Eye (tissue), 1 donor: Measurements from ENCODE around the gene ROR1.

Experiments
- DNase-seq: peaks from one replicate; pipeline ENCODE4 v3.0.0-alpha.2; 2015

ROR1 gene

DNA sequence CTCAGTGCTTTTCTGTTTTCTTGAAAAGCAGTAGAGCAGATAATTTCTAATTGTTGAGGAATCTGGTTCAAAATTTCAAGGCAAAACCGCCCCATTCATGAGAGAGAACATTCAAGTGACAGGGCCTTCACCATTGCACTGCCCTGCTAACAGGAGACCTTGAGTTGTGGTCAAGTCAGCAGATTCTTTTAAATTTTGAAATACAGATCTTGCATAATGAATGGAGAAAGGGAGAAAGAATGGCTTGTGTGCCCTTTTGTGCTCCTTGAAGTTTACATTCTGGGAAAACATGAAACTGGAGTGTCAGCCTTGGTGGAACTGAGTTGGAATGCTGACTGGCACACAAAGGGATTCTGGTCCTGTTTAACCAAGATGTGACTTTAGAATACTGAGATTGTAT is 265.1 kb downstream of the ROR1 start:
- peak; percentile 12 for DNase-seq

DNA sequence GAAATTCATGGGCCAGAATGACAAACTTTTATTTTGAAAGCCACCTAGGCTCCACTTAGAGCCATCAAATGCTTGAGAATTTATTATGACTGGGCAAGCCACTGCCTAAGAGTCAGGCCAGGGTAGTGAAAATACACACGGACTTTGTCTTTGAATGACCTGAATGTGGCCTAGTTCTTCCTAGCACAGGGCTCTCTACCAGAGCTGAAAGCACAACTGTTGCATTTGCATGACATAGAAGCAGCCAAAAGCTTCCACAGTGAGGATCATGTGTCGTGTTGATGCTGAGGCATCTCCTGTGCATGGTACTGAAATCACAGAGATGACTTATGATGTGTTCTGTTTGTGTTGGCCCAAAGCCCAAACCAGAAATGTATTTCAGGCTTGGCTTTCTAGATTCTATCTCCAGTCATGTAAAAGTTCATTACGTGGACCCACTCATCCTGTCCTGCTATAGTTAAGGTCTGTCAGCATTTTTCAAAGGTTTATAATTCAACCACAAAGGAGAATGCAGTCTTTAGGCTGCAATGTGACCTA is 265.6 kb downstream of the ROR1 start:
- DNase-seq, result peak; percentile 83

DNA sequence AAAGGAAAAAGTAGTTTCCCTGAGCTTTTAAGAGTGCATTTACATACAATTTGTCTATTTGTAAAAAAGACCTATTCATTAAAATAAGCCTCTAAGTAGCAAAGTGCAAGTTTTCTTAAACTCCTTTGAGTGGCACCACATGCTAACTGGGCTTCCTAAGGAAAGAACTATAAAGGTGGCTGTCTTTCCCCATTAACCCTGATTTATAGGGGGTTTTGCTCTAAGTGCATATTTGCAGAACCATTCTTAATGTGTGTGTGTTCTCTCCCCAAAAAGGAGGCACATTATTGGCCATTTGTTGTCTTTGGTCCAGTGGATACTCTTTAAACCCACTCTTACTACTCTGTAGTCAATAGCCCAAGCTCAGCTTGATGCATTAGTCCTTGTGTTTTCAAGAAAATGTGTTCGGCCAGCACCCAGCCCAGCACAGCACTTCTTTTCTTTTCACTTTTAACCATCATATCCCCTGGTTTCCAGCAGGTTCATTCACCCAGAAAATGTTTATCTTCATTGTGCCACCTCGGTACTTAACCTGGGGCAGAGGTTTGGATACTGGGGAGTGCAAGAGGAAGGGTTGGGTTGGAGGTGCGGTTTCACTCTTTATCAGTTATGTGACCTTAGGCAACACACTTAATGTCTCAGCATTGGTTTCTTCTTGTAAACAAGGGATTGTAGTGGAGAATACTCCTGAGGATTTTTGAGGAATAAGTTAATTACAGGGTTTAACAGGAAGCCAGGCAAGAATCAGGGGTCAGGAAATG is 267.7 kb downstream of the ROR1 start:
- DNase-seq, result peak; percentile 14

DNA sequence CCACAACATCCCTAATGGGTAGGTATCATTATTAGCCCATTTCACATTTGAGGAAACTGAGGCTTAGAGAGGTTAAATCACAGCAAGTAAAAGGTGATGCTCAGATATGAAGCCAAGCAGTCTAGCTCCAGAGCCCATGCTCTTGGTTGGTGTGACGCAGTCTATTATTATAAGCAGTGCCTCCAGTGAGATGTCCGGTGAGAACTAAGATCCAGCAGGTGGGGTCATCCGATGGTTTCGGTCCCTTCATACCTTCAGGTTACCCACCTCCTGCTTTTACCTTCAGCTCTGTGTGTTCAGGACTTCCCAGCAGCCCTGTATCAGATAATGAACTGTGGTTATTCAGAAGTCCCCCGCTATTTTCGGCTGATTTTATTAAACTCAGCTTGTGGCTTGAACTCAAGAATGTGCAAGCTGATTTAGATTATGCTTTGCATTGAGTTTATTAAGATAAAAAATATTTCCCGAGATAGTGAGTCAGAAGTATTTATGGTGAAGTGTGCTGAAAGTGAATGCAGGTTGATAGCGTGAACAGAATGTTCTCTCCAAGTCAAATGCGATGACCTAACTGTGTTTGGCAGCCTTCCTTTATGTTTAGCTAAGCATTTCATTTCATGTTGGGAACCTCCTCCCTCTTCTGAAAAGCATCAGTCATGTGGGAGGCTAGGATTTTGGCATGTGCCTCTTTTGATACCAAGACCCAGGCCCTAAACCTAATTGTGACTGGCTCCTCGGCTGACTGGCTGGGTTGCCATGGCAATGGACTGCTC is 268.7 kb downstream of the ROR1 start:
- DNase-seq, result peak; percentile 92

DNA sequence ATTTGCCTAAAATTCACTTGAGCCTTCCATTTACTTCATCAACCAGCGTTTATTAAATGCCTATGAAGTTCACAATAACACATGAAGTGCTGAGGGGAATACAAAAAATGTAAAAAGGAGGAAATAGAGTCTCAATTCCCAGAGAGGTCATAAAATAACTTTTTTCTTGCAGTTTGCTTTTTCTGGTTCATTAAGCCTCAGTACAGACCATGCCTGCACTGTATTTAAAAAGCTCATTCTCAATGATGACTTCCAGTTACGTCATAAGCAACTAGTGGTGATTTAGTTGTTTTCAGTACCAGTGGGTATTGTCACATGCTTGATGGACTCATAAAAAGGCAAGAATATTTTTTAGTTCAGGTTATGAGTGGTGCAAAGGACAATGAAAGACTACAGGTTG is 269.5 kb downstream of the ROR1 start:
- DNase-seq, result no peak

DNA sequence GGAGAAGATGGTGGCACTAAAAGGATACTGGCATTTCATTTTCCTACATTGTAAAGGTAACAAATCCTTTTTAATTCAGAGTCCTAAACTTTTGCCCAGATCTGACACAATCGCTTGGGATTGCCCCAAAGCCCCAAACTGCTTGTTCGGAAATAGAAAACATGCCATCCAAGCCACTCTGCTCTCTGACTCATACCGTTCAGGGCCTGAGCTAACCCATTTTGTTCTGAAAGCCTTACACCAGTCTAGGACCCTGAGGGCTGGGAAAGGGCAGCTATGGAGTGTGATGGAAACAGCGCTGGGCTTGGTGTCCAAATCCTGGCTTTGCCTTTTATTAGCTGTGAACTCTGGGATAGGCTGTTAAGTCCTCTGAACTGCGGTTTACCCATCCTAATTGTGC is 270.2 kb downstream of the ROR1 start:
- DNase-seq, result no peak

DNA sequence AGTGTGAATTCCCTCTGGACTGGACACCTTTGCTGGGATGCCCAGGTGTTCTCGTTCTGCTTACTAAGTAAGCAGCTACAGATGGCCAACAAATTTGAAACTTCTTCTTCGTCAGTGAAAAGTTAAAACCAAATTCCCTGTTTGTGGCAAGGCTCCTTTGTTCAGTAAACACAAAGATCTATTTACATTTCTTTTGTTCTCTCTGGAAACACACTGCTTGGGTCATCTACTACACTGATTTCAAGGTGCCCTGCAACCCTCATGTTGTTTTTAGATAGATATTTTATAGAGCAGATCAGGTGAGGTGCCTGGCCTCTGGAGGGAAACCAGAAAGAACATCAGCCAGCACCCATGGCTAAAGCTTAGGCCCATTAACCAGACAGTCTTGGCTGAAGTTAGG is 272.4 kb downstream of the ROR1 start:
- no peak for DNase-seq

DNA sequence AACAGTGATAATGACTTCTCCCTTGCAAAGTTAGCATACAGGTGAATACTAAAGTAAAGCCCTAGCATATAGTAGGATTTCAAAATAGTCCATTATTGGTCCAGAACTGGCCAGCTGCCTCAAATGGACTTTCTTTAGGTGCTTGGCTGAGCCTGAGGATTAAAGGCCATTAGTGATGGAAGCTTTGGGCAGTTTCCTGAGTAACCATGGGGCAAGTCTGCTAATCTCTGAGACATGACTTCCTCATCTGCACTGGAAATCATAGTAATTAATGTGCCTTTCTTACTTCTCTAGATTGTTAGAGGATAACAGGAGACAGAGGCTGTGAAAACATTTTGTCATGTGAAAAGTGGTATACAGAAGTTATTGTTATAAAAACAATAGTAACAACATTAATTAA is 273.1 kb downstream of the ROR1 start:
- DNase-seq, result no peak

DNA sequence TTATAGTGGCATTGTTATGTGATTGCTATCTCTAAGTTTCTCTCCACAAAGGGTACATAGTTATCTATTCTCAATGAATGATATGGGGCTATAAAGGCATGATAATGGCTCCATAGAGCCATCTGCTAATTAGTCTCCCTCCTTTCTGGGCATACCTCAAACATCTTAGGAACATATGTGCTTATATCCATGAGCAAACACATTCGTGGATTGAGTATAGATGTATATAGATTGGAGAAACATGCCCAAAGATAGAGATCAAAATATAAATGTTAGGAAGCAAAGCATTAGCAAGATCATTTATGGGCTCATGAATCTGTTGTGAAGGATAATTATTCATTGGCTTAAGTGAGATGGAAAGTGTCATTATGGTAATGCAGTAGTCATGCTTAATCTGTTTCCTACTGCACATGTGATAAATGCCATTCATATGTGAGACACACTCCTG is 273.8 kb downstream of the ROR1 start:
- DNase-seq, result no peak

DNA sequence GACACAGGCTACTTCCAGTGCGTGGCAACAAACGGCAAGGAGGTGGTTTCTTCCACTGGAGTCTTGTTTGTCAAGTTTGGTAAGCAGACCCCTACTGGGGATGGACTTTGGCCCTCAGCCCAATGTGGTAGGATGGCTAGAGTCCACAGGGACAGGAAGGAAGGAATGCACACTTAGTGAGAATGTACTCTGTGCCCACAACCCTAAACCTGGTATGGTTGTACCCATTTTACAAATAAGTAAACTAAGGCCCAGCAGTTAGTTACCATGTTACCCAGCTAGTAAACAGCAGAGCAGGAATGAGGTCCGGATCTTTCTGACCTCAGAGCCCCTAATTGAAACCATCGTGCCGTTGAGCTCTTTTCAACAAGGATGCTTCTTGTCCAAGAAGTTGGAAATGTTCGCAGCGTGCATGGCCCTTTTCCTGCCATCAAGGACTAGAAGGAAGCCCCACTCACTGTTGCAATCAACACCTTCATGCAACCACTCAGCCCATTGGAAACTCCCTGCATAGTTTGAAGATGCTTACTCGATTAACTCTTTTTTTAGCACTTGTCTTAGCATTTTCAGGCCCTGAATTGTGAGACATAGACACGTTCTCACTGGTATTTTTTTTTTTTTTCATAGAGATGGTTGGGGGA is 276.2 kb downstream of the ROR1 start:
- no peak for DNase-seq

DNA sequence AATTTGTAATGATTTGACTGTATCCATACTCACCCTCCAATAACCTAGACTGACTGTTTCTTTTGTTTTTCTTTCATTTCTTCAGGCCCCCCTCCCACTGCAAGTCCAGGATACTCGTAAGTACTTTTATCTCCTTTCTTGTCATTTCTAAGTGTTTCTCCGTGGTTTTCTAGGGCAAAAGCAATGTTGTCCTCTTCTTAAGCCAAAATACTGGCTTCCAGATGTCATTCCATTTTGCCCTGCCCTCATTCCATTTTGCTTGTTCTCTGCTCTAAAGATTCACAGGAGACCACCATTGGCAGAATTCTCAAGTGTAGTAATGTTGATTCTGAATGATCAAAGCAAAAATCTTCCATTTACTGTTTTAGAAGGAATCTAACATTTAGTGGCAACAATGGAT is 276.8 kb downstream of the ROR1 start:
- no peak for DNase-seq

DNA sequence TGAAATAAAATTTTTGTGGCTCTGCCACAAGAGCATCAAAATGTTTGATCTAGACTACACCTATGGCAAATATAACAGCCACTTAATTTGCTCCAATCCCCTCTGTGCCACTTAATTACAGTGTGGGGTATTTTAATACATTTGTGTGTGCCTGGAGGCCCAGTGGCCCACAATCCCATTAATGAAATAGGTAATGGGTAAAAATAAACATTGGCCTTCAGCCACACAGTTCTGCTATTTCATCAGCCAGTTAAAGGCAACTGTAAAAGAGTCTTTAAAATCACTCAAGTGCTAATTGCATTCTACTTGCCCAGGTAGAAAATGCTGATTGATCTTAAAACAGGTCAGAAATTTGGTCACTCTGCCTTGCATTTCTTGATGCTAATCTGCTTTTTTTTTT is 278.0 kb downstream of the ROR1 start:
- DNase-seq, result no peak

DNA sequence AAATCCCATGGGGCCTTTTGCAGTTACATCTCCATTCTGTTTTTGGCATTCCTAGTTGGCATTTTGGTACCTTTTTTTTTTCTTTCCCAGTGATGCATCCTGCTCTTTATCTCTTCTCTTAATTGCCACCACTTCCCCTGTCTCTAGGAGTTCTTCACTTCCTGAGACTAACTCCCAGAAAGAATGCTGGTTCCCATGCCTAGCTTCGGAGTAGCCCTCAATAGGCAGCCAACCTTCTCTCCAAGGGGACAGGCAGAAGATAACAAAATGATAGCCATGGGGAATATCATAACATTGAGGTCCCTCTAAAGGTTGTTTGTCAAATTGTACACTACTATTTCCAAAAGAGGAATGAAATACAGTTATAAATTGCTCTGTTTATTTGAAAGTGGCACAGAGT is 279.0 kb downstream of the ROR1 start:
- no peak for DNase-seq

DNA sequence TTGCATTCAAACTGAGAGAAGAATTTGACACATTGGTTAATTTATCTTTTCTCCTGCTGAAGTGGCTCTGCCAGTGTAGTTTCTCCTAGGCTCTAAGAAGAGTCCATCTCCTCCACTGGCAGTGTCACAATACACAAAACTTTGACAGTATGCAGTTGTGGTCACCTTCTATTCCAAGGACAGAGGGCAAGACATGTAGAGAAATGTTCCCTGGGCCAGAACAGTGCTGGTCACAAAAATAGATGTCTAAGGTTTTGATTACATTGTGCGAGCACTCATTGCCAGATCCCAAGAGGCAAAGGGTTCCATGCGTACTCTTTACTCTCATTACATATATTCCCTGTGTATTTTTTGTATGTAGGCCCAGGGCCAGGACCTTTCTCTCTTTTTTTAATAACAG is 281.5 kb downstream of the ROR1 start:
- DNase-seq, result no peak

DNA sequence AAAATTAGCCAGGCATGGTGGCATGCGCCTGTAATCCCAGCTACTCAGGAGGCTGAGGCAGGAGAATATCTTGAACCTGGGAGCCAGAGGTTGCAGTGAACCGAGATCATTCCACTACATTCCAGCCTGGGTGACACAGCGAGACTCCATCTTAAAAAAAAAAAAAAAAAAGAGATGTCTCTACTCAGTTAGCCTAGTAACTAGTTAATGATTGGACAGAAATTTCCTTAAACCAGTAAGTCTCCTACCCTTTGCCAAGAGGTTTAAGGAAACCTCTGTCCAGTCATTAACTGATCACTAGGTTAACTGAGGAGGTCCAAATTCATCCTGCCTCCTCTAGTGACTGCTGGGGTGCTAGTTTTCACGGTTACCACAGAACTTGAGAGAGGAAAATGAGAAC is 285.7 kb downstream of the ROR1 start:
- no peak for DNase-seq

DNA sequence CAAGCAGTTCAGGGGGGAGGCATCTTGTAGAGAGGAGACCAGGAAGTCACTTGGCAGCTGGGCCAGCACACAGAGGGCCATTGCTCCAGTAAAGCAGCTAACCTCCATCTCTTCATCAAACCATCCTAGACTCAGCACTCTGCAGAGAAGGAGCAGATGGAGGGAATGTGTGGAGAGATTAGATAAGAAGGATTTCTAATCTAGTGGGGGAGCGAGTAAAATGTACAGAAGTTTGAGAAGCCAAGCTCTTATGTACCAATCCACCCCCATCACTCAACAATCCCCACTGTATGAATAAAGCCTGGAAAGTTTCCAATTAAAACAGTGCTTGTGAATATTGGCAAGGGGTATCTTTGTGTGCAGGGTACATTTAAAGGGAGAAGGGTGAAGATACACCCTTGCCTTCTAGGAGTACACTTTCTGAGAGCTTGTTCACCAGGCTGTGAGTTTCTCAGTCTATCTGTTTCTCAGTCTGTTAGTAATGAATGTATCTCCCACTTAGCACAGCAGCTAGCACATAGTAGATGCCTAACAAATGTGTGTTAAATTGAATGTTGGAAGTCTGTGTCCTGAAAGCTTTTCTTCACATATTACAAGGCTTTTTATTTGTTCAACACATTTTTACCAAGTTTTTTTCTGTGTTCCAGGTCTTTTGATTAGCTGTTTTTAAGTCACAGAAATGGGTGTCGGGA is 286.9 kb downstream of the ROR1 start:
- DNase-seq, result no peak

DNA sequence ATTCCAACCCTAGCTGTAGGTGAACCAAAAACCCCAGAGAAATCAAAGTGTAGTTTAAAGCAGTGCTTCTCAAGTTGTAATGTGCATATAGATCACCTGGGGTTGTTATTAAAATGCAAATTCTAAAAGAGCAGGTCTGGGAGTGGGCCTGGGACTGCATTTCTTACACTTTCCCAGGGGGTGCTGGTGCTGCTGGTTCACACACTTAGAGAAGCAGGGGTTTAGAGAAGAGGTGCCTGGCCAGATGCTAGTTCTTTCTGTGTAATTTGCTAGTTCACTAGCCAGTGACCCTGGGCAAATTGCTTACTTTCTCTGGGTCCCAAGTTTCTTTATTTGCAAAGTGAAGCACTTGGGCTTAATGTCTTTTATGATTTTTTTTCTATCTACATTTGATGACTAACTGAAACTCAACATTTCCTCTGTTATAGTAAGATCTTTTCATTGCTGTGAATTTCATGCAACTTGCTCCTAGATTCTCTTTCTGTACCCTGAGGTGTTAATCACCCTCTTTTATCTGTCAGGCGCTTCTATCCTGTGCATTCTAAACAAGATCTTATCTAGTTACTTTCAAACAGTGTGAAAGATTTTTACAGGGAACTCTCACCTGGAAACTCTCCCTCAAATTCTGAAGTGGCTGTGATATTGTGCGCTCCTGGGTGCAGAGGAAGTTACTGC is 287.8 kb downstream of the ROR1 start:
- DNase-seq, result no peak

DNA sequence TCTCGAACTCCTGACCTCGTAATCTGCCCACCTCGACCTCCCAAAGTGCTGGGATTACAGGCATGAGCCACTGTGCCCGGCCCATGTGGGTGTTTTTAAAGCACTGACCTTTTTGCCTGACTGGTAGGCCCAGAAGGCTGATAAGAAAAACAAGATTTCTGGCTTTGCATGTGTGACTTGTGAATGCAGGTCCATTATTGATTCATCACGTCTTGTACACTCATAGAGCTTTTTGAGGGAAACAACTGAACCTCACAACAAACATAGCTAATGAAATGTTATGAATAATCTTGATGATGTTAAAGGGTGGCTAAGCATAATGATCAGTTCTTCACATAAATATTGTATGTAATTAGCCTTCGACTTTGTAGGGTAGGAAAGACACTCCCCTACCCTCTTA is 288.7 kb downstream of the ROR1 start:
- no peak for DNase-seq

DNA sequence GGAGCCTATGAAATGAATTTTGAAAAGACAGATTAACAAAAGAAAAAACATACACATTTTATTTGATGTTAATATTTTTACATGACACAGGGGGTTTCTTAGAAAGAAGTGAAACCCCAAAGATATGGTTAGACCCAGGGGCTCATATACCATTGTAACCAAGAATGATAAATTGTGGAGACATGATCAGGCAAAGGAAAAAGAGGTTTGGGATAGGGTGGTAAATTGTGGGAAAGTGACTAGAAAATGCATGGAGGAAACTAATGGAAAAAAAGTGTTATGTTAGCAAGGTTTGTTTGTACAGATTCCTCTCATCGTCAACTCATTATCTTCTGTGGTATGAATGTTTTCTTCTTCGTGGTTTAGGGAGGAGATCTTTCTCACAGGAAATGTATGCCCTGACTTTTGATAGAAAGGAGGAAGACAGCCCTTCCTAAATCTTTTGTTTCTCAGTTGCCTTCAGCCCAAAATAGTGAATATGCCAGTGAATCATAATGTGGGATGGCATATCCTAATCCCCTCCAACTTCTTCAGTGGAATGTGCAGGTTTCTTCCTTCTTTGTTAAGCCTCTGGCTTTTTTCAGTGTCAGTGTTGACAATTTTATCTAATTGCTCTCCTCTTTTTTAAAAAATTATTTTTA is 289.2 kb downstream of the ROR1 start:
- DNase-seq, result no peak

DNA sequence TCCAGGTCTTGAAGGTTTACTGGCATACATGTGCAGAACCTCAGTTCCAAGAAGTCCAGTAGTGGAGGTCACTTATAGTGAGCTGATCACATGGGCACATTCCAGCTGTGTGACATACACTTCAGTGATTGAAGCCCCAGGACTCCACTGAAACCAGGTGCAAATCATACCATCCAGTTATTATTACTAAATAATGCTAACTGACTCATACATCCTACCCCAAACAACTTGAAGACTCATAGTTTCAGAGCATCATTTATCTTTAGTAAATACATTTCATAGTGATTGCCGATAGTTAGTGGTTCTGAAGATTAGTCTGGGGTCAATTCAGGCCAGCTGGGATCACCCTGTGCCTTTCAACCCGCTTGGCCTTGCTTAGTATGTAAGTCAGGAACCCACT is 291.8 kb downstream of the ROR1 start:
- no peak for DNase-seq

DNA sequence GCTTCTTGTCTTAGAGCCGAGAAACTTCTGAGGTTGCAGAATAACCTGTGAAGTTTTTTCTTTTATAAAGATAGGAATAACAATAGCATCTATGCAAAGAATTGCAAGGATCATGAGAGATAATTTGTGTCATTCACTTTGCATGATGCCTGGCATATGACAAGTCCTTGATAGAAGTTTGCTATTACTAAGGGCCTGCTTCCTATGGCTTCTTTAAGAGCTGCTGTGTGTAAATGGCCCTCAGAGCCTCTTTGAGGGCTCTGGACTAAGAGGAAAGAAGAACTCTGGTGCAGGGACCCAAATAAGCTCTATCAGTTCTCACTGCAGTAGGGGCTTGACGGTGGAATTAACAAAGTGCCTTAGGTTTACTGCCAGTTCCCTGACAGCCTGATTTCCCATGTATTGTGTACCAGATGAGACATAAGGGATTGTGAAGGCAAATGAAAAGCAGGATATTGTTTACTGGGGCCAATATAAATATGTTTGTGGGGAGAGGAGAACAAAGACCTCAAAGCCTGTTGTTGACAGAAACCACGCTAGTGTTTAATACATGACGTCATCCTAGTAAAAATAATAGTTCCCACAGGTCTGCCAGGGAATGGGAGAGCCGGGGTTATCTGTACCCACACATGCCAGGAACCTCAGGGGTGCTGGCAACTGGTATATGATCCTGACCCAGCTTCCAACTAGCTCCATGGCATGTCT is 298.4 kb downstream of the ROR1 start:
- no peak for DNase-seq
